Measurements from ENCODE around the gene DELE1.
A peak's percentile ranks its signal among the peaks of the same experiment; 100 is the strongest.

The DELE1 gene

GRCh38 chr5:141923448-141924313 lies at the start of gene DELE1:
DELE1 (plus strand) TSS chr5:141923871; CDS start chr5:141923942, 71 bp downstream.
- DNase-seq (ENCODE audit: low read depth in 2 of 2, low spot score in 1 of 2): peak; percentile 80 to 91

GRCh38 chr5:141873933-141874261 lies 49.8 kb upstream of the DELE1 start:
- DNase-seq (ENCODE audit: low read depth in 2 of 2, low spot score in 1 of 2): no peak

GRCh38 chr5:141874262-141874964 lies 49.3 kb upstream of the DELE1 start:
- DNase-seq (ENCODE audit: low read depth in 2 of 2, low spot score in 1 of 2): no peak

GRCh38 chr5:141875022-141875740 lies 48.5 kb upstream of the DELE1 start:
- no peak for DNase-seq (ENCODE audit: low read depth in 2 of 2, low spot score in 1 of 2)

- no peak for DNase-seq (ENCODE audit: low read depth in 2 of 2, low spot score in 1 of 2)
Observed at GRCh38 chr5:141875795-141876627, 47.7 kb upstream of the DELE1 start.

GRCh38 chr5:141876628-141877355 lies 46.9 kb upstream of the DELE1 start:
- no peak for DNase-seq (ENCODE audit: low read depth in 2 of 2, low spot score in 1 of 2)

GRCh38 chr5:141877356-141878185 lies 46.1 kb upstream of the DELE1 start:
- DNase-seq (ENCODE audit: low read depth in 2 of 2, low spot score in 1 of 2): peak in 1 of 2 donors; percentile 13

- no peak for DNase-seq (ENCODE audit: low read depth in 2 of 2, low spot score in 1 of 2)
Observed at GRCh38 chr5:141878186-141878710, 45.4 kb upstream of the DELE1 start, which contains the start of gene PCDH1. PCDH1 (minus strand) TSS chr5:141878410; CDS start chr5:141878262, 148 bp downstream.

- DNase-seq (ENCODE audit: low read depth in 2 of 2, low spot score in 1 of 2): peak; percentile 73 to 90
Observed at GRCh38 chr5:141878711-141879425, 44.8 kb upstream of the DELE1 start.

GRCh38 chr5:141879426-141879759 lies 44.3 kb upstream of the DELE1 start:
- no peak for DNase-seq (ENCODE audit: low read depth in 2 of 2, low spot score in 1 of 2)

GRCh38 chr5:141879941-141880738 lies 43.5 kb upstream of the DELE1 start:
- no peak for DNase-seq (ENCODE audit: low read depth in 2 of 2, low spot score in 1 of 2)

GRCh38 chr5:141880961-141881801 lies 42.5 kb upstream of the DELE1 start:
- no peak for DNase-seq (ENCODE audit: low read depth in 2 of 2, low spot score in 1 of 2)

- DNase-seq (ENCODE audit: low read depth in 2 of 2, low spot score in 1 of 2): no peak
Observed at GRCh38 chr5:141881886-141882285, 41.8 kb upstream of the DELE1 start.

GRCh38 chr5:141882594-141883183 lies 41.0 kb upstream of the DELE1 start:
- no peak for DNase-seq (ENCODE audit: low read depth in 2 of 2, low spot score in 1 of 2)

GRCh38 chr5:141883184-141883891 lies 40.3 kb upstream of the DELE1 start:
- DNase-seq (ENCODE audit: low read depth in 2 of 2, low spot score in 1 of 2): no peak

GRCh38 chr5:141883892-141884318 lies 39.8 kb upstream of the DELE1 start:
- DNase-seq (ENCODE audit: low read depth in 2 of 2, low spot score in 1 of 2): no peak

All from stimulated activated CD8-positive, alpha-beta memory T cell treated with anti-CD3 and anti-CD28 coated beads, Interleukin-4, amount 100 ng/mL, for 4 hours (primary cell).